Measurements from ENCODE around the gene MYZAP.

Gene MYZAP

GRCh38 chr15:57698991-57699390, 107.3 kb downstream of the MYZAP start:
- DNase-seq (ENCODE audit: low read depth in 2 of 2), result no peak

- no peak for DNase-seq (ENCODE audit: low read depth in 2 of 2)
Measured at GRCh38 chr15:57703387-57703786, 111.7 kb downstream of the MYZAP start.

GRCh38 chr15:57704441-57704840, 112.7 kb downstream of the MYZAP start:
- DNase-seq (ENCODE audit: low read depth in 2 of 2), result no peak

GRCh38 chr15:57705746-57706404, 114.2 kb downstream of the MYZAP start:
- no peak for DNase-seq (ENCODE audit: low read depth in 2 of 2)

- DNase-seq (ENCODE audit: low read depth in 2 of 2), result peak; percentile 83 to 84
Measured at GRCh38 chr15:57706405-57707209, 114.9 kb downstream of the MYZAP start, which contains the start of gene POLR2M. Gene POLR2M, plus strand, starts transcription at chr15:57706714. Its CDS starts 129 bp downstream, at chr15:57706843.

GRCh38 chr15:57708047-57708446, 116.3 kb downstream of the MYZAP start:
- DNase-seq (ENCODE audit: low read depth in 2 of 2), result no peak

- DNase-seq (ENCODE audit: low read depth in 2 of 2), result no peak
Measured at GRCh38 chr15:57718309-57718708, 126.6 kb downstream of the MYZAP start.

- DNase-seq (ENCODE audit: low read depth in 2 of 2), result no peak
Measured at GRCh38 chr15:57720867-57721266, 129.2 kb downstream of the MYZAP start.

GRCh38 chr15:57726411-57726810, 134.7 kb downstream of the MYZAP start:
- no peak for DNase-seq (ENCODE audit: low read depth in 2 of 2)

GRCh38 chr15:57727031-57727430, 135.3 kb downstream of the MYZAP start:
- DNase-seq (ENCODE audit: low read depth in 2 of 2), result no peak

GRCh38 chr15:57728436-57728835, 136.7 kb downstream of the MYZAP start:
- DNase-seq (ENCODE audit: low read depth in 2 of 2), result no peak

- DNase-seq (ENCODE audit: low read depth in 2 of 2), result no peak
Measured at GRCh38 chr15:57730876-57731275, 139.2 kb downstream of the MYZAP start.

- no peak for DNase-seq (ENCODE audit: low read depth in 2 of 2)
Measured at GRCh38 chr15:57731530-57732103, 139.9 kb downstream of the MYZAP start.

GRCh38 chr15:57732526-57733331, 141.0 kb downstream of the MYZAP start:
- DNase-seq (ENCODE audit: low read depth in 2 of 2), result peak in 1 of 2 experiments; percentile 51

GRCh38 chr15:57734860-57735259, 143.2 kb downstream of the MYZAP start:
- no peak for DNase-seq (ENCODE audit: low read depth in 2 of 2)

Measured in stimulated activated CD4-positive, alpha-beta T cell treated with anti-CD3 and anti-CD28 coated beads, Interleukin-12 subunit alpha, Interleukin-12 subunit beta, amount 100 ng/mL, for 24 hours (primary cell).